Umbilical cord (tissue), 2 donors: ENCODE results near the gene ZNF221. TPM values are rescaled to one million over a fixed set of nuclear protein-coding genes. Genes with fewer than 3 reads are reported as not detected.
"Not testable (repeated sequence)": the region's sequence is repeated elsewhere in the genome, so short reads cannot be mapped to it uniquely, and the experiment has no call there.

Experiments used
- DNase-seq: peaks from one replicate; pipeline ENCODE4 v3.0.0-alpha.2; 2015; ENCODE audit warnings: low spot score
- total RNA-seq: library from RNA; depleted of rRNA; stranded (reverse); fragments of >200 nt; gene quantifications from one replicate; pipeline ENCODE4 v1.2.3, GENCODE V29; 2014; ENCODE audit warnings: low replicate concordance; ENCODE audit not compliant: insufficient read depth

ZNF221 gene
- total RNA-seq, result 15.9 TPM

DNA sequence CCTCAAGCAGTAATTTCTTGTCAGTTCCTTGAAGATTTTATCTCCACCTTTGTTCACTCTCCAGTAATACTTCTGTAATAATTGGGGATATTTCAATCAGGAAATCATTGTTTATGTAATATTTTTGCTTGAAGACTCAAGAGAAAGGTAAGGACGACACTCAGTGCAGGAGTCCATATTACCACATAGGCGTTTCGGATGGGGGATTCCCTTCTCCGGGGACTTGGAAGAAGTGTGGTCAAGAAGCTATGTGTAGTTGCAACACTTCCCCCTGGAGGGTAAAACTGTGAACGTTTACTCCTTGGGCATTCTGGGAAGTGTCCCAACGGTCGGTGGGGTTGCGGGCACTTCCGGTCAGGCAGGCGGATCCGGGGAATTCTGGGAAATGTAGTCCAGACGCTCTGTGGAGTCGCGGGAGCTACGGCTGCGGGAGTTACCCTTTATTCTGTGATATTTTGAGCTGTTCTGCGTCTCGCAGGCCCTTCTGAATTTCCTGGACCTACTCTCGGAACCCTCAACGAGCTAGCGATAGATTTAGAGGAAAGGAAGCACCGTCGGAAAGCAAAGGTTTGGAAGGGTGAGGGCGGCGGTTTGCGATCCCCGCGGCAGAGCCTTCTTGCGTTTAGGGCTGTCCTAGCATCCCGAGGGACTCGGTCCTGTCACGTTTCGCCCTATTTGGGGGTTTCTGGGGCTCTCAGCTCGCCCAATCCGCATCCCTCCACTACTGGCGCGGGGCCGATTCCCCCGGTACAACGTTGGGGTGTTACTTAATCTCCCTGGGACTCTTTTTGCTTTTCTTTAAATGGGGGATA lies at the start of gene ZNF221:
ZNF221 (plus strand) TSS at position 395 of the 812 bp plus-strand sequence. CDS start 11,499 bp downstream, outside the sequence.
- DNase-seq, result peak; percentile 98

DNA sequence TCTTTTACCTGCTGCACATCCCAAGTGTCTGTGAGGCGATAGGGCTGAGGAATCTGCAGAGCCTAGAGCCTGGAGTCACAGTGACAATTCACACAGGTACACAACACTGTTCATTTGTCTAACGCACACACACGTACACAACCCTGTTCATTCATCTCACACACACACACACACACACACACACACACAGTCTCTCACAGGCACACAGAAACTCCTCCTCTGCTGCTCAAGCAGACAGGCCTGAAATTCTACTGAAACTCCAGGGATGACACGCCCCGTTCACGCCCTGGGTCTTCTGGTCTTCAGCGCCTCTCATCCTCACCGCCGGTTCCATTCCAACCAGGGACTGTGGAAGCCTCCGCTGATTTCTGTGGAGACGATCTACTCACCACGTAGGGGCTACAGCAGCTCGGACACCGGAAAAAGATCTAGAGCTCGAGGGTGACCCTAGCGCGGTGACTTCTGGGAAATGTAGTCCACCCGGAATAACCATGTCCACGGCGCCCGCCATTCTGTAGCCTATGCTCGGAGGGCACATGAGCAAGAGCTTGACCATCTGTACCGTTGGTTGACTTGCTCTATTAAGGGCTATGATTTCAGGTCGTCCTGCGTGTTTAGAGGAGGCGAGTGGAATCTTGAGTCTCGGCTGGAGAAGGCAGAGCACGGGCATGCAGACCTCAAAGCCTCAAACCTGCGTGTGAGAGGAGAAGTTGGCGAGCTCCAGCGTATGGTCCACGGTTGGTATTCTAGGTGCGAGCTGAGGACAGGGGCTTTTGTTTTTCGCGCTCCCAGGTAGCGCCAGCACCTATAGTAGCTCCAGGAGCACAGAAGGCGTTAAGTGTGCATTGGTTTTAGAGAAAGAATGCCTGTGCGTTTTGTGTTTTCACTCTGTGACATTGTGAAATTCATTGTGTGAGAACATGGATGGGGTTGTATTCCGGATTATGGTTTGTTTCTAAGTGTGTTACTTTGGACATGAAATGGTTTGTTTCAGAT lies 49.3 kb upstream of the ZNF221 start:
- peak; percentile 90 for DNase-seq

DNA sequence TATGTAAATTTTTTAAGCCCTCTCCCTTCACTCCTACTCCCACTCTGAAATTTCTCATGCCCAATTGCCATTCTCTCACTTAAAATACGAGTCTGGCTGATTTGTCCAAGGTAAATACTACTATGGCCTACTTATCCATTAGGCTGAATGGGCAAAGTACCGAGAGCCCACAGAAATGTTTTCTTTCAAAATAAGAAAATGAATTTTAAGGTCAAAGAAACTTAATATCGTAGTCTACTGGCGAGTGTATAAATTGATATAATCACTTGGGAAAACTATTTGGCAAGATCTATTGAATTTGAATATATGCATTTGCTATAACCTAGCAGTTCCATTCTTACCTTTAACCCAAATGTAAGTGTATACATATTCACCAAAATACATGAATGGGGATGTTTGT lies 48.6 kb upstream of the ZNF221 start:
- DNase-seq, result no peak

DNA sequence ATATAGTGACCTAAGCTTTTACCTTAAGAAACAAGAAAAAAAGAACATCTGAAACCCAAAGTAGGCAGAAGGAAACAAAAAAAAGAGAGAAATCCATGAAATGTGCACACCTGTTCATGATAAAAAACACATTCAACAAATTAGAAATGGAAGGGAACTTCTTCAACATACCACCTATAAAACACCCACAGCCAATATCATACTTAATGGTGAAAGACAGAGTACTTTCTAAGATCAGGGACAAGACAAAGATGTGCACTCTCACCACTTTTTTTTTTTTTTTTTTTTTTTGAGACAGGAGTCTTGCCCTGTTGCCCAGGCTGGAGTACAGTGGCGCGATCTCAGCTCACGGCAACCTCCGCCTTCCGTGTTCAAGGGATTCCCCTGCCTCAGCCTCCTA lies 45.1 kb upstream of the ZNF221 start:
- no peak for DNase-seq

DNA sequence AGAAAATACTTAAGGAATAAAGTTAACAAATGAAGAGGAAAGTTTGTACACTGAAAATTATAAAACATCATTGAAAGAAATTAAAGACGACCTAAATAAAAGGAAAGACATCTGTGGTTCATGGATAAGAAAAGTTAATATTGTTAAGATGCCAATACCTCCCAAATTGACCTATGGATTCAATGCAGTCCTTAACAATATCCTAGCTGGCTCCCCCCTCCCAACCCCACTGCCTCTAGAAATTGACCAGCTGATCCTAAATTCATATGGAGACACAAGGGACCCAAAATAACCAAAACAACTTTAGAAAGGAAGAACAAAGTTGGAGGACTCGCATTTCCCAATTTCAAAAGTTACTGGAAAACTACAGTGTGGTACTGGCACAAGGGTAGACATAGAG lies 44.3 kb upstream of the ZNF221 start:
- DNase-seq, result no peak

GRCh38 chr19:43908659-43909058 lies 42.4 kb upstream of the ZNF221 start:
- DNase-seq, result no peak

- no peak for DNase-seq
Measured at GRCh38 chr19:43910884-43911283, 40.1 kb upstream of the ZNF221 start.

GRCh38 chr19:43913383-43913782 lies 37.6 kb upstream of the ZNF221 start:
- DNase-seq, result no peak

- no peak for DNase-seq
Measured at GRCh38 chr19:43914051-43914450, 37.0 kb upstream of the ZNF221 start.

DNA sequence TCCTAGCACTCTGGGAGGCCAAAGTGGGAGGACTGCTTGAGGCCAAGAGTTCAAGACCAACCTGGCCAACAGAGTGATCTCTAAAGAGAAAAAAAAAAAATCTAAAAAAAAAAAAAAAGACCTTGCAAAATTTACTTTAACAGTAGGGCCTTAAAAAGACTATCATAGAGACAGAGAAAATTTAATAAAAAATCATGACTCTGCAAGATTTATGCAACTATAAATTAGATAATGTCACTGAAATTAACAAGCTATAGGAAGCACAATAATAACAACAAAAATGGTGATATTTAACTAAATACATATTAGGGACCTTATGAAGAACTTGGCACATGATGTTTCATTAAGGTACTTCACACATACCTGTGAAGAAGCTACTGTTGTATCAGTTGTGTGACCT lies 27.2 kb upstream of the ZNF221 start:
- no peak for DNase-seq

- no peak for DNase-seq
Measured at GRCh38 chr19:43928820-43929219, 22.2 kb upstream of the ZNF221 start.

DNA sequence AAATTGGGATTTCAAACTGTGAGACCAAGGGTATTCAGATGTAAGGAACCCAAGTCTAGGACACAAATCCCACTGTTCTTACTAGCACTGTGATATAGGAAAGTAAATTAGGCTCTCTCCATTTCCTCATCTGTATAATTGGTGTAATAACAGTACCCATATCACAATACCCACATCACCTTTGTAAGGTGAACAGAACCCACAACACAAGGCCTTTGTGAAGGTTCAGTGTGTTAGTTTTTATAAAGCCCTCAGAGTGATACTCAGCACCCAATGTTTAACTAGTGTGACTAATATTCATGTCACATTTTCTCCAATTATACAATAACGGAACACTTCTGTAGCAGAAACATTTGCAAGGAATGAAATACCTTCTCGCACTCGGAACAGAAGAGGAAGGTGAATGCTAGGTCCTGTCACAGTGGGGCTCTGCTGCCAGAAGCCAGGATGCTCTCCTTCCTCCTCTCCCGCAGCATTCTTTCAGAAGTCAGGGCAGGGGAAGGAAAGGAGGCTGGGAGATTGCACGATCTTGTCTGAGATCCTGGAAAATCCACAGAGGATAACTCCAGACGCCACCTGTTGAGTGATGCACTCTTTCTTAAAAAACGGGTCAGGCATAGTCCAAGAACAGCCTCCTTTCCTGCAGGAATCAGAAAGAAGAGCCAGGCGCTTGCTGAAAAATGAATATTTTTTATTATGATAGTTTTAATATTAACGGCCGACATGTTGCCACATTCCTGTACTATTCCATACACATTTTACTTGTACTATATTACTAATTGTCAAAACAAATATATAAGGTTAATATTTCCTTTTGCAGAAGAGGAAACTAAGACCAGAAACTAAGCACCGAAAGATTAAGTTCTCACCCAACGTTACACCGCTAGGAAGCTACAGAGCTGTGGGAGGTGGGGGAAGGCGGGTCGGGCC lies 16.7 kb upstream of the ZNF221 start:
- peak; percentile 17 for DNase-seq

DNA sequence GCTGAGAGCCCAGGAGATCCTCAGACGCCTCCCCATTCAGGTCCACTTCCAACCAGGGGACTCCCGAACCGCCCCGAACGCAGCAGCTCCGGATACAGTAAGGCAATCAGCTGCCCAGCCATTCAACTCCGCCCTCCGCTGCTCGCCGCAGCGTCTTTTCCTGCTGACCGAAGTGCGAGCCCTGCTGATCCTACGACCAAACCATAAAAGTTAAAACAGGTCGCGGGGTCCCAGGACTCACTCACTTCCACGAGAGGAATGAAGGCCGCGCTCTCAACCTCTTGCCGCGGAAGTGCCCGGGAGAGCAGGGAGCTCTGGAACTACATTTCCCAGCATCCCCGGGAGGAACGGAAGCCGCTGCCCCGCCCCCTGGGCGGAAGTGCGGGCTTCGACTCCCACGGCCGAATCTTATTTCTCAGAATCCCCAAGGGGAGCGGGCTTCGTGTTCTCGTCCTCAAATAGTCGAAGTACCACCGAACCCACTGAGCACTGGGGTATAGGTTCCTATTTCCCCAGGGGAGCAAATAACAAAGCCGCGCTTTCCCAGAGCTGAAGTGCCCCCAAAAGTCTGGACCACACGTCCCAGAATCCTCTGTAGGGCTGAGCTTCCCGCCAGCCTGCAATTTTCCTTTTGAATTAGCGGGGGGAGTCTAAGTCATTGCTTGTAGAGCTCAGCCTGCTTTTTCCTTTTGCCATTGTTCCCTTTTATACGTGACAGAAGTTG lies 15.9 kb upstream of the ZNF221 start, which contains the start of gene ZNF45:
ZNF45 (minus strand) TSS at position 298 of the 724 bp plus-strand sequence. CDS start 13,097 bp downstream, outside the sequence.
- DNase-seq, result peak; percentile 98

DNA sequence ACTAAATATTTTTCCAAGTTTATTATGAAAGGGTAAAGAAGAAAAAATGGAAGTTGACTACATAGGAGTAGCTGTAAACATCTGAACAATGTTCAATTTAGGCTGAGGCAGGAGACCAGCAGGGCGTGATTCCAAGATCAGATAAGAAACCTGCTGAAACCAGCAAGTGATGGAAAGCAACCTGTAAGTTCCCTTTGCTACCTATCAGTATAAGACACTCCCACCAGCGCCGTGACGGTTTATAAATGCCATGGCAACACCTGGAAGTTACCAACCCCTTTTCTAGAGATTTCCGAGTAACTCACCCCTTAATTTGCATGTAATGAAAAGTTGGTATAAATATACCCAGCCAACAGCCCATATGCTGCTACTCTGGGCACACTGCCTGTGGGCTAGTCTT lies 14.8 kb upstream of the ZNF221 start:
- DNase-seq, result no peak

DNA sequence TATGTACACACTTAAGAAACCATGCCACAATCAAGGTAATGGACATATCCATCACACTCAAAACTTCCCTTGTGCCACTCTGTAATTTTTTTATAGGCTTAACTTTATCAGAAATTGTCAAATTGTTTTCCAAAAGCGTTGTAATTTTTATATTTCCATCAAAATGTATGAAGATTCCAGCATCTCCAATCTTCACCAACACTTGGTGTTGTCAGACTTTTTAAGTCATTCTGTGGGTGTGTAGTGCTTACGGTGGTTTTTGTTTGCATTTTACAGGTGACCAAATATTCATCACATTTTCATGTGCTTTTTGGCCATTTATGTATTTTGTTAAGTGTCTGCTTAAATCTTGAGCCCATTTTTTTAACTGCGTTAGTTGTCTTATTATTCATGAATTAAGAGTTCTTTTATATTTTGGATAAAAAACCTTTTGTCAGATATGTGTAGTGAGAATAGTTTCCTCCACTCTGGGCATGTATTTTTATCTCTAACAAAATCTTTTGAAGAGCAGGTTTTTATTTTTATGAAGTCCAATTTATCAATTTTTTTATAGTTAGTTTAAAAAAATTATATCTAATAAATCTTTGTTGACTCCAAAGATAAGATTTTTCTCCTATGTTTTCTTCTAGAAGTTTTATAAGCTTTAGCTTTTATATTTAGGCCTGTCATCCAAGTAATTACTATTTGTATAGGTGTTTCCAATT lies 11.3 kb upstream of the ZNF221 start:
- no peak for DNase-seq

DNA sequence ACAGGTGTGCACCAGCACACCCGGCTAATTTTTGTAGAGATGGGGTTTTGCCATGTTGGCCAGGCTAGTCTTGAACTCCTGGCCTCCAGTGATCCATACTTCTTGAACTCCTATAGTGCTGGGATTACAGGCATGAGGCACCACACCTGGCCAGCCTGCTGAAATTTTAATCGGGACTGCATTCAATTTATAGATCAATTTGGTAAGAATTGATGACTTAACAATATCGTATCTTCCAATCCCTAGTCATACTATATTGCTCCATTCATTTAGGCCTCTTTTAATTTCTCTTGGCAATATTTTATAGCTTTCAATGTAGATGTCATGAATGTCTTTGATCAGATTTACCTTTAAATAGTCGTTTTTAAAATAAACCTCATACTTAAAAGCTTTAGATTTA lies 10.3 kb upstream of the ZNF221 start:
- DNase-seq, result no peak

DNA sequence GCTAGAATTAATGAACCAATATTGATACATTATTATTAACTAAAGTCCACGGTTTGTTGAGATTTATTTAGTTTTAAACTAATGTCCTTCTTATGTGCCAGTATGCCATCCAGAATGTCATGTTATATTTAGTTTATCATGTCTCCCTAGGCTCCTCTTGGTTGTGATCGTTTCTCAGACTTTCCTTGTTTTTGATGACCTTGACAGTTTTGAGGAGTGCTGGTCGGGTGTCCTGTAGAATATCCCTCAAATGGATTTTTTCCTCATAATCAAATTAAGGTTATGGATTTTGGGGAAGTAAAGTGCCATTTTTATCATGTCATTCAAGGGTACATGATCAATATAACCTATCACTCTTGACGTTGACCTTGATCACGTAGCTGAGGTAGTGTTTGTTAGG lies 9.8 kb upstream of the ZNF221 start:
- DNase-seq, result no peak

DNA sequence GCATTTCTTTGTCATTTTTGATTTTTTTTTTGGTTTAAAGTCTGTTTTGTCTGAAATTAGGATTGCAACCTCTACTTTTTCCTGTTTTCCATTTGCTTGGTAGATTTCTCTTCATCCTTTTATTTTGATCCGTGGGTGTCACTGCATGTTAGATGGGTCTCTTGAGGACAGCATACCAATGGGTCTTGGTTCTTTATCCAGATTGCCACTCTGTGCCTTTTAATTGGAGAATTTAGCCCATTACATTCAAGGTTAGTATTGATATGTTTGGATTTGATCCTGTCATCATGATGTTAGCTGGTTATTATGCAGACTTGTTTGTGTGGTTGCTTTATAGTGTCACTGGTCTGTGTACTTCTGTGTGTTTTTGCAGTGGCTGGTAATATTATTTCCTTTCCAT lies 3.6 kb upstream of the ZNF221 start:
- not testable (repeated sequence) for DNase-seq

DNA sequence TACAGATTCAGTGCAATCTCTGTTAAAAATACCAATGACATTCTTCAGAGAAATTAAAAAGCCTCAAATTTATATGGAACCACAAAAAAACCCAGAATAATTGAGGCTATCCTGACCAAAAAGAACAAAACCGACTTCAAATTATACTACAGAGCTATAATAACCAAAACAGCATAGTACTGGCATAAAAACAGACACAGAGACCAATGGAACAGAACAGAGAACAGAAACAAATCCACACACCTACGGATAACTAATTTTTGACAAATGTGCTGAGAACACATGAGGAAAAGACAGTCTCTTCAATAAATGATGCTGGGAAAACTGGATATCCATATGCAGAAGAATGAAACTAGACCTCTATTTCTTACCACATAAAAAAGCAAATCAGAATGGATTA lies 1.2 kb upstream of the ZNF221 start:
- not testable (repeated sequence) for DNase-seq

DNA sequence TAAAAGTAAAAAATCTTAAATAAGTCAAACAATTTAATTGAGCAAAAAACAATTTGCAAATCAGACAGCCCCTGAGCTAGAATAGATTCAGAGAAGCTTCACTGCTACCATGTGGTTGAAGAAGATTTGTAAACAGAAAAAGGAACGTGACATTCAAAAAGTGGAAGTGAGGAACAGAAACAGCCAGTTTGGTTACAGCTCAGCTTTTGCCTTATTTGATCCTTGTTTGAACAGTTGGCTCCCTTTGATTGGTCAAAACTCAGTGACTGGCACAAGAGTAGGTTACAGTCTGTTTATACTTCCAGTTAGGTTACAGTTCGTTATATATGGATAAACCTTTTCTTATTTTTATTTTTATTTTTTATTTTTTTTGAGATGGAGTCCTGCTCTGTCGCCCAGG lies 5.8 kb downstream of the ZNF221 start:
- DNase-seq, result no peak
